Breast epithelium (tissue), 4 donors: ENCODE measurements around the gene KXD1. TPM values are rescaled to one million over a fixed set of nuclear protein-coding genes. Genes with fewer than 3 reads are reported as not detected.

ENCODE experiments used
- DNase-seq, 2 donors: peaks; one replicate each; pipeline ENCODE4 v3.0.0-alpha.2; 2019; ENCODE audit warnings: low spot score in 2 of 2
- H3K27ac ChIP-seq, 2 donors: fragments of 200-600 bp; sonication (generic) in 1 of 2; one replicate each; pipeline ENCODE4 v1.5.1; 2016 to 2019; ENCODE audit warnings: mild to moderate bottlenecking in 1 of 2
- H3K27me3 ChIP-seq, 2 donors: fragments of 200-600 bp; sonication (generic) in 1 of 2; one replicate each; pipeline versions ENCODE4 v1.5.1 to v1.6.0; 2017 to 2019; ENCODE audit warnings: control low read depth in 1 of 2, mild to moderate bottlenecking in 1 of 2
- H3K36me3 ChIP-seq: fragments of 200-600 bp; one replicate; pipeline ENCODE4 v1.5.1; 2019
- H3K4me1 ChIP-seq, 2 donors: fragments of 200-600 bp; sonication (generic); one replicate each; pipeline ENCODE4 v1.5.1; 2016 to 2019; ENCODE audit warnings: control low read depth in 1 of 2
- H3K4me3 ChIP-seq, 3 donors: fragments of 200-600 bp; sonication (generic); 1 replicate in 2 of 3; 2 replicates in 1 of 3; pipeline ENCODE4 v1.5.1; 2016 to 2019; ENCODE audit warnings: mild to moderate bottlenecking in 3 of 3, moderate library complexity in 2 of 3
- H3K9me3 ChIP-seq, 2 donors: fragments of 200-600 bp; sonication (generic) in 1 of 2; one replicate each; pipeline ENCODE4 v1.5.1; 2016 to 2019; ENCODE audit warnings: control low read depth in 1 of 2
- POLR2A ChIP-seq: fragments of 450-650 bp; IDR thresholded peaks from one replicate; pipeline ENCODE4 v1.6.1; 2016; ENCODE audit warnings: antibody characterized with exemption, mild to moderate bottlenecking, moderate library complexity
- POLR2AphosphoS5 ChIP-seq, 3 donors: sonication (generic); formaldehyde crosslinking; IDR thresholded peaks; one replicate each; pipeline ENCODE4 v1.6.1; 2017; ENCODE audit warnings: antibody characterized with exemption in 3 of 3
- intact Hi-C: fragments of 100-400 bp; cut with DNase I; formaldehyde crosslinking; loops from one replicate; pipeline ENCODE4 v1.15.1; 2023; ENCODE audit warnings: low total_unique reads
- total RNA-seq, 3 donors: library from RNA; depleted of rRNA; stranded (reverse); fragments of >200 nt; gene quantifications; one replicate each; pipeline ENCODE4 v1.1.0, GENCODE V29; 2016
- TF ChIP-seq, protein P1 (sequence below), 3 donors: fragments of 450-650 bp; IDR thresholded peaks; one replicate each; pipeline ENCODE4 v1.5.1; 2016 to 2017; ENCODE audit warnings: antibody characterized with exemption in 3 of 3, mild to moderate bottlenecking in 3 of 3, moderate library complexity in 3 of 3

The KXD1 gene, protein sequence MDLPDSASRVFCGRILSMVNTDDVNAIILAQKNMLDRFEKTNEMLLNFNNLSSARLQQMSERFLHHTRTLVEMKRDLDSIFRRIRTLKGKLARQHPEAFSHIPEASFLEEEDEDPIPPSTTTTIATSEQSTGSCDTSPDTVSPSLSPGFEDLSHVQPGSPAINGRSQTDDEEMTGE
- 100 to 1,000 TPM in 2 of 3 donors, 10 to 100 TPM in 1; 92.6 to 140 (median 139) TPM for total RNA-seq

DNA sequence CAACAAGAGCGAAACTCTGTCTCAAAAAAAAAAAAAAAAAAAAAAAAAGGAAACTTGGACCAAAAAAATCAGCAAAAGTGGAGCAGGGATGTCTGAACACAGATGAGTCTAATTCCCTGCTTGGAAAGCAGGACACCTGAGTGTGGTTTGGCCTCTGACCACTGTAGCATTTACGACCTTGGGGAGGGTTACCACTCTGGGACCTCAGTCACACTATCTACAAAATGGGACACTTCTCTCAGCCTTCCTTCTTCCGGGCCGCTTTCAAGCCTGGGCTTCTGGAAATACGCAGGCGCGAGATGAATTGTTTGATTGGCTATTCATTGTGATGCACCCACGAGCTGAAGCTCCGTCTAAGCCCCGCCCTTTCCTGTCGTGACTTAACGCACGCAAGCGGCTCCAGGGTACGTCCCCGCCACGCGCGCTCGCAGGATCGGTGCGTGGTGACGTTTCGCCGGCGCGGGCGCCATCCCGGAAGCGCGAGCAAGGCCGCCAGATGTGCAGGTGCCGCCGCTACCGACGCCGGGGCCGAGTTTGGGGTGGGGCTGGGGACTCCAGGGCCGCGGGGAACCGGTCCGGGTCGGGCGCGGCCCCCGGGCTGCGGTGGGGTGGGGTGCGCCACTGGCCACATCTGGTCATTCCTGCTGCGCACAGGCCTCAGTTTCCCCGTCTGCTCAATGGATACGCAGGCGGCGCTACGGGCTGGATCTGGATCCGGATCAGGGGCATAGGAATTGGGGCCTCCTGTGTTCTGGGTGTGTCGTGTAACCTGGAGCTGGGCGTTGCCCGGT, at the start of gene KXD1:
TSS of gene KXD1 (plus strand) at position 460 of the 791 bp plus-strand sequence. CDS start 4,187 bp downstream, outside the sequence.
- H3K9me3 ChIP-seq = no peaks in the 10 kb centered on the region
- peaks cover 3 to 5% of the 10 kb centered on the region in 2 donors for H3K4me1 ChIP-seq
- H3K4me3 ChIP-seq = peak within 1 kb of the TSS; percentile 73 to 89 (median 84)
- H3K27me3 ChIP-seq = no peaks in the 10 kb centered on the region
- DNase-seq = peak; percentile 93 to 97
- peak within 1 kb of the TSS; percentile 97 for H3K27ac ChIP-seq
- TF ChIP-seq, protein P1, sequence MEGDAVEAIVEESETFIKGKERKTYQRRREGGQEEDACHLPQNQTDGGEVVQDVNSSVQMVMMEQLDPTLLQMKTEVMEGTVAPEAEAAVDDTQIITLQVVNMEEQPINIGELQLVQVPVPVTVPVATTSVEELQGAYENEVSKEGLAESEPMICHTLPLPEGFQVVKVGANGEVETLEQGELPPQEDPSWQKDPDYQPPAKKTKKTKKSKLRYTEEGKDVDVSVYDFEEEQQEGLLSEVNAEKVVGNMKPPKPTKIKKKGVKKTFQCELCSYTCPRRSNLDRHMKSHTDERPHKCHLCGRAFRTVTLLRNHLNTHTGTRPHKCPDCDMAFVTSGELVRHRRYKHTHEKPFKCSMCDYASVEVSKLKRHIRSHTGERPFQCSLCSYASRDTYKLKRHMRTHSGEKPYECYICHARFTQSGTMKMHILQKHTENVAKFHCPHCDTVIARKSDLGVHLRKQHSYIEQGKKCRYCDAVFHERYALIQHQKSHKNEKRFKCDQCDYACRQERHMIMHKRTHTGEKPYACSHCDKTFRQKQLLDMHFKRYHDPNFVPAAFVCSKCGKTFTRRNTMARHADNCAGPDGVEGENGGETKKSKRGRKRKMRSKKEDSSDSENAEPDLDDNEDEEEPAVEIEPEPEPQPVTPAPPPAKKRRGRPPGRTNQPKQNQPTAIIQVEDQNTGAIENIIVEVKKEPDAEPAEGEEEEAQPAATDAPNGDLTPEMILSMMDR (IDR thresholded peaks at IDR 0.05) = no peak
- TF ChIP-seq POLR2A = peak; percentile 52
- peak; percentile 91 to 92 (median 92) for TF ChIP-seq POLR2AphosphoS5 (IDR thresholded peaks at IDR 0.05)
- no peaks in the 10 kb centered on the region for H3K36me3 ChIP-seq
- intact Hi-C loops = no loop called here

DNA sequence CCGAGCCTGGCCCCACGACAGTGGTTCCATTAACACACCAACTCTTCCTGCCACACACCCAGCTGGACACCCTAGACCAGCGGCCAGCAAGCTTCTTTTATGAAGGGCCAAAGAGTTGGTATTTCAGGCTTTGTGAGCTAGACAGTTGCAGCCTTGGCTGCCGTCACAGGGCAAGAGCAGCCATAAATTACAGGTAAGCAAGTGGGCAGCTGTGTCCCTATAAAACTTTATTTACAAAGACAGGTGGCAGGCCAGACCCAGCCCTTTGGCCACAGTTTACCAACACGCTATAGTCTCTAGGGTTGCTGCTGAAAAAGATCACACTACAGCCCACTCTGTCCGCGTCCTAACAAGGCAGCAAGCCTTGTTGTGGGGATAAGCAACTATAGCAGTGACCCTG, 49.1 kb upstream of the KXD1 start:
- peaks cover 16 to 21% of the 10 kb centered on the region in 2 donors for H3K4me1 ChIP-seq
- no peaks in the 10 kb centered on the region for H3K36me3 ChIP-seq
- no peak overlapping the region for H3K4me3 ChIP-seq
- TF ChIP-seq POLR2A = no peak
- TF ChIP-seq POLR2AphosphoS5 (IDR thresholded peaks at IDR 0.05) = no peak
- TF ChIP-seq, protein P1 (IDR thresholded peaks at IDR 0.05) = no peak
- no peaks in the 10 kb centered on the region for H3K27me3 ChIP-seq
- DNase-seq = no peak
- peak overlapping the region; percentile 3 to 69 for H3K27ac ChIP-seq
- no peaks in the 10 kb centered on the region for H3K9me3 ChIP-seq
- intact Hi-C loops = no loop called here

DNA sequence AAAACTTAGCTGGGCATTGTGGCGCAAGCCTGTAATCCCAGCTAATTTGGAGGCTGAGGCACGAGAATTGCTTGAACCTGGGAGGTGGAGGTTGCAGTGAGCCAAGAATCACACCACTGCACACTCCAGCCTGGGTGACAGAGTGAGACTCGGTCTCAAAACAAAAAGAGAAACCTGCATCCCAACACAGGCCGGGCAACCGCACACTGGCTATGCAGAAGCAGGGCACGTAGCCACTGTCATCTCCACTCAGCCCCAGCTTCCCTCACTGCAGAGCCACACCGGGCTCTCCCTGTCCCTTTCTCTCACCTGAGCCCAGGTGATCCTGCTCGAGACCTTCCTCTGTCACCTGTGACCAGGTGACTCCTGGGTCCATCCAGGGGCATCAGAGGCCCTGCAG, 47.5 kb upstream of the KXD1 start:
- Histone ChIP-seq H3K4me1 (peaks cover 16 to 21% of the 10 kb centered on the region in 2 donors), H3K36me3 (no peaks in the 10 kb centered on the region), H3K27ac (no peak overlapping the region), H3K4me3 (no peak overlapping the region), H3K27me3 (no peaks in the 10 kb centered on the region), H3K9me3 (no peaks in the 10 kb centered on the region)
- DNase-seq = no peak
- intact Hi-C loops = no loop called here
- TF ChIP-seq POLR2A (no peak), POLR2AphosphoS5 (IDR thresholded peaks at IDR 0.05) (no peak)
- TF ChIP-seq, protein P1 (IDR thresholded peaks at IDR 0.05) = no peak

DNA sequence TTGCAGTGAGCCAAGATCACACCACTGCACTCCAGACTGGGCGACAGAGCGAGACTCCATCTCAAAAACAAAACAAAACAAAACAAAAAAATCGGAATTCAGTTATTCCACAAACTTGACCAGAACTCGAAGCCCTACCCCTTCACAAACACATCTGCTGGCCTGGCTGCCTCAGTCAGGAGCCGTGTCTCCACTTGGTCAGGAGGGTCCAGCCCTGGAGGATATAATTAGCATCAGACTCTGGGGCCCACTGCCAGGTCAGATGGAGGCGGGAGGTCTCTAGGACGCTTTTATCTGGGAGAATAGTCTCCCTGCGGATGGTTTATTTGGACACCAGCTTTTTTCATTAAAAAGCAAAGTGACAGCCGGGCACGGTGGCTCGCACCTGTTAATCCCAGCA, 43.8 kb upstream of the KXD1 start:
- H3K27ac ChIP-seq = peak overlapping the region; percentile 63 to 88
- H3K9me3 ChIP-seq = no peaks in the 10 kb centered on the region
- H3K4me3 ChIP-seq = peak overlapping the region in 1 of 3 donors; percentile 41
- H3K4me1 ChIP-seq = no peaks in the 10 kb centered on the region
- DNase-seq = peak in 1 of 2 donors; percentile 48
- H3K27me3 ChIP-seq = no peaks in the 10 kb centered on the region
- H3K36me3 ChIP-seq = no peaks in the 10 kb centered on the region
- no peak for TF ChIP-seq POLR2AphosphoS5 (IDR thresholded peaks at IDR 0.05)
- TF ChIP-seq, protein P1 (IDR thresholded peaks at IDR 0.05) = no peak
- no peak for TF ChIP-seq POLR2A
- intact Hi-C loops = no loop called here
